GM21576 (cell line): ENCODE measurements around the gene TSPAN9.

ENCODE experiments used
- ATAC-seq: cut with Tn5 transposase; IDR thresholded peaks from one replicate; pipeline ENCODE4 v1.9.1; 2021; ENCODE audit warnings: mild to moderate bottlenecking, moderate library complexity; ENCODE audit not compliant: unreplicated experiment

TSPAN9 gene

DNA sequence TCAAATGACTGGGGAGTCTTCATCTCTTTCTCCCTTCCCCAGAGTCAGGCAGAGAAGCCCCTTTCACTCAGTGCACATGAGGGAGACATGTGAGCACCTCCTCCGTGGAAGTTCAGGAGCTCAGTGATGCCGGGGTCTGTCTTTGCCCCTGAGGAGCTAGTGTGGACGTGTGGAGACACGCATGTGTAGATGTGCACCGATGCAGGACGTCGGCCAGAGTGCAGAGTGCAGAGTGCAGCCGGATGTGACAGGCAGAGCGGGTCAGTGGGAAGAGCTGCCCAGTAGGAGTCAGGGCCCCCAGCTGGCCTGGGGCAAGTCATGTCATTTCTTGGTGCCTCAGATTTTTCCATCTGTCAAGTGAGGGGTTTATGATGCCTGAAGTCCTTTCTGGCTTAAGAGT, 20.7 kb downstream of the TSPAN9 start:
- ATAC-seq, result no peak

DNA sequence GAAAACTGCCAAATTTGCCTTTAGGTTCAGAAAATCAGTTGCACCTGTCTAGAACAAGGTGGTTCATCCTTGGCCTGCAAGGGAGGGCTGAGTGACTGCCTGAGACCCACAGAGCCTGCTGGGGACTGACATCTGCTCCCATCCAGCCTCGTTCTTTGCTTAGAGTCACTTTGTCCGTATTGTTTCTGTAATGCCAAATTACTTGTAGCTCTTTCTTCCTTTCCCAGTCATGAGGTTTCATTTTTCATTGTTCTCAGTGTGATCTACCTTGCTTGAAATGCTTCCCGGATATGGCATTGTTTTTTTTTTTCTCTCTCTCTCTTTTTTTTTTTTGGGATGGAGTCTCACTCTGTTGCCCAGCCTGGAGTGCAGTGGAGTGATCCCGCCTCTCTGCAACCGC, 21.3 kb downstream of the TSPAN9 start:
- ATAC-seq, result no peak

GRCh38 chr12:3099146-3099545, 22.0 kb downstream of the TSPAN9 start:
- ATAC-seq, result no peak

- ATAC-seq, result no peak
Measured at GRCh38 chr12:3101309-3102024, 24.3 kb downstream of the TSPAN9 start.

GRCh38 chr12:3102771-3103410, 25.7 kb downstream of the TSPAN9 start:
- ATAC-seq, result no peak

DNA sequence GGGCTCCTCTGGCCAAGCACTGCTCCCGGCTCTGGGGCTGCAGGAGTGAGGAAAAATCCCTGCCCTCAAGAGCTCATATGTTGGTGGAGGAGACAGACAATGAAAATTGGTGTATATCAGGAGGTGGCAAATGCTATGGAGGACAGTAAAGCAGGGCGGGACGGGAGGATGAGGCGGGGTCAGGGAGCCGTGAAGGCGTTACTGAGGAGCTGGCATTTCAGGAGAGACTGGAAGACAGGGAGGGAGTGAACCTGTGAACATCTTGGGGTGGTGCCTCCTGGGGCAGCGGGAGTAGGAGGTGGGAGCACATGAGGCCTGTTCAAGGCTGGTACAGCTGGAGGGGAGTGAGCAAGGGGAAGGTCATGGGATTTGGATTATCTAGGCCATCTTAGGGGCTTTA, 26.6 kb downstream of the TSPAN9 start:
- ATAC-seq, result no peak

- no peak for ATAC-seq
Measured at GRCh38 chr12:3105690-3106479, 28.7 kb downstream of the TSPAN9 start.

DNA sequence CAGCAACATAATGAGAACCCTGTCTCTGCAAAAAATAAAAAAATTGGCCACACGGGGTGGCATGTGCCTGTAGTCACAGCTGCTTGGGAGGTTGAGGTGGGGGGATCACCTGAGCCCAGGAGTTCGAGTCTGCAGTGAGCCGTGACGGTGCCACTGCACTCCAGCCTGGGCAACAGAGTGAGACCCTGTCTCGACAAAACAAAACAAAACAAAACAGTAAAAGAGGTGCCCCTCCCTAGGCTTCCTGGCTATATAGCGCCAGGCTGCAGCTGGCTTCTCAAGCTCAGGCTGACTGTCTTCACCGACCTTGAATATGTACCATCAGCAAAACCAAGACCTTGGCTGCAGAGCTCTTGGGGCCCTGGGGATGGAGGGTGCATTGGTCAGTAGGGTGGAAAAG, 29.4 kb downstream of the TSPAN9 start:
- no peak for ATAC-seq

DNA sequence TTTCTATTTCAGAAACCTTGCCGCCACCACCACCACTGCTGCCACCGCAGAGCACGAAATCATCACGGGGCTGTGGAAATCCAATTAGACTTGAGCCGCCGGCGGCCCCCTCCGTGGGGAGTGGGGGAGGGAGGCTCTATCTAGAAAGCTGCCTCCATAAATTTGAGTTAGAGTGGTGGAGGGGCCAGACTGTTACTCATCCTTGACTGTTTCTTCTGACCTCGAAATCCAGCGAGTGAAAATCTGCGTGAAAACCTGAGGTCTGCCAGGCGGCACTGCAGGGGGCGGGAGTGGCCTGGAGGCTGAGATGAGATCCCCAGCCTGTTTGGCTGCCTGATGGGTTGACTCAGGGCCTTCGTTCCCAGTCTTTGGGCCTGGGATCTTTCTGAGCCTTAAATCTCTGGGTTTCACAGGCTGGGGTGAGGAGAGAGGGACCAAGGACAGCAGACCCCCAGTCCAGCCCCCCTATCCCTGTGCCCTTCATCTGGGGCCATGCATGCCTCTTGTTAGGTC, 29.9 kb downstream of the TSPAN9 start:
- ATAC-seq, result no peak

GRCh38 chr12:3107954-3108353, 30.8 kb downstream of the TSPAN9 start:
- ATAC-seq, result no peak

GRCh38 chr12:3110578-3110977, 33.4 kb downstream of the TSPAN9 start:
- no peak for ATAC-seq

GRCh38 chr12:3113671-3114325, 36.6 kb downstream of the TSPAN9 start:
- no peak for ATAC-seq

DNA sequence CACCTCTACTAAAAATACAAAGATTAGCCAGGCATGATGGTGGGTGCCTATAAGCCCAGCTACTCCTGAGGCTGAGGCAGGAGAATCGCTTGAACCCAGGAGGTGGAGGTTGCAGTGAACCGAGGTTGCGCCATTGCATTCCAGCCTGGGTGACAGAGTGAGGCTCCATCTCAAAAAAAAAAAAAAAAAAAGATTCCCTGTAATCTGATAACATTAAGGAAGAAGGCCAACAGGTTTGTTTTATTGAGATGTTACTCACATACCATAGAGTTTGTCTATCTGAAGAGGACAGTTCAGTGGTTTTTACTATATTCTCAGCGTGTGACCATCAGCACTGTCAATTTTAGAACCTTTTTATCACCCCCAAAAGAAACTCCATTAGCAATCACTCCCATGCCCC, 37.5 kb downstream of the TSPAN9 start:
- no peak for ATAC-seq

- no peak for ATAC-seq
Measured at GRCh38 chr12:3115078-3115477, 37.9 kb downstream of the TSPAN9 start.

- ATAC-seq, result no peak
Measured at GRCh38 chr12:3116106-3116844, 39.1 kb downstream of the TSPAN9 start.

- ATAC-seq, result no peak
Measured at GRCh38 chr12:3117144-3117581, 40.0 kb downstream of the TSPAN9 start.

- no peak for ATAC-seq
Measured at GRCh38 chr12:3117591-3118015, 40.4 kb downstream of the TSPAN9 start.

DNA sequence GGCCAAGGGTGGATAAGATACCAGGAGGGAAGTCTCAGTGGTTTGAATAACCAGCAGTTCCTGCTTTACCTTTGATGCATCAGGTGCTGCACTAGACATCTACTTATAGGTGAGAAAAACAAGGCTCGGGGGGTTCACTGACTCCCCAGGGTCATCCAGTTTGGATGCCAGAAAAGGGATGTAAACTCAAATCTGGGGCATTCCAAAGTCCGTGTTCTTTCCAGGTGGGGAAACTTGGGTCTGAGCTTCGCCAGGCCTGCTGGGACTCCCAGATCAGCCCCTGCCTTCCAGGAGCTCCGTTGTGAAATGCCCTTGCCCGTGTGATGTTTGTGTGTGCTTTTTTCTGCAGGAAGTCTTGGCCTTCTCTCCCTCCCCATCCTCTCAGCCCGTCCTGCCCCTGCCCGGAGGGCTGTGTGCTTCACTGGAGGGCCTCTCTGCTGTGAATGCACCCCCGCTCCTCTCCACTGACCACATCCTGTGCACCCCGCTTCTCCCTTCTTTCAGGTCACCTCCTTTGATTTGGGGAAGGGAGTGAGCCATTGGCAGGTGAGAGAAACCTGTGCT, 42.1 kb downstream of the TSPAN9 start:
- ATAC-seq, result no peak

GRCh38 chr12:3119756-3120601, 42.8 kb downstream of the TSPAN9 start:
- no peak for ATAC-seq
